ENCODE results near the gene CERS6. TPM values are rescaled to one million over a fixed set of nuclear protein-coding genes. Genes with fewer than 3 reads are reported as not detected.

CERS6 gene
- total RNA-seq, 1 donor from 2014 or later, result 55.3 TPM

- Histone ChIP-seq H3K4me3 (ENCODE audit: low read depth, low read length) (no peak overlapping the region), H3K27me3 (ENCODE audit: control insufficient read depth, insufficient read depth, low read length) (no peaks in the 10 kb centered on the region), H3K36me3 (ENCODE audit: control insufficient read depth, insufficient read depth, low read length) (no peaks in the 10 kb centered on the region)
- no peak for TF ChIP-seq CTCF (IDR thresholded peaks at IDR 0.05; ENCODE audit: insufficient read depth, low read length, severe bottlenecking)
- FAIRE-seq (peak; percentile 13), DNase-seq (ENCODE audit: low read depth) (peak; percentile 95)
These were observed 127.8 kb downstream of the CERS6 start for GRCh38 chr2:168583710-168584521.

- Histone ChIP-seq H3K4me3 (ENCODE audit: low read depth, low read length) (no peak overlapping the region), H3K27me3 (ENCODE audit: control insufficient read depth, insufficient read depth, low read length) (no peaks in the 10 kb centered on the region), H3K36me3 (ENCODE audit: control insufficient read depth, insufficient read depth, low read length) (no peaks in the 10 kb centered on the region)
- FAIRE-seq (no peak), DNase-seq (ENCODE audit: low read depth) (no peak)
- TF ChIP-seq CTCF (IDR thresholded peaks at IDR 0.05; ENCODE audit: insufficient read depth, low read length, severe bottlenecking), result no peak
These were observed 128.8 kb downstream of the CERS6 start for GRCh38 chr2:168584911-168585310.

GRCh38 chr2:168585700-168586099, 129.6 kb downstream of the CERS6 start:
- TF ChIP-seq CTCF (IDR thresholded peaks at IDR 0.05; ENCODE audit: insufficient read depth, low read length, severe bottlenecking), result no peak
- DNase-seq (ENCODE audit: low read depth), result no peak
- H3K36me3 ChIP-seq (ENCODE audit: control insufficient read depth, insufficient read depth, low read length), result no peaks in the 10 kb centered on the region
- no peak for FAIRE-seq
- no peaks in the 10 kb centered on the region for H3K27me3 ChIP-seq (ENCODE audit: control insufficient read depth, insufficient read depth, low read length)
- H3K4me3 ChIP-seq (ENCODE audit: low read depth, low read length), result no peak overlapping the region

GRCh38 chr2:168587307-168587706, 131.2 kb downstream of the CERS6 start:
- Histone ChIP-seq H3K36me3 (ENCODE audit: control insufficient read depth, insufficient read depth, low read length) (no peaks in the 10 kb centered on the region), H3K4me3 (ENCODE audit: low read depth, low read length) (no peak overlapping the region), H3K27me3 (ENCODE audit: control insufficient read depth, insufficient read depth, low read length) (no peaks in the 10 kb centered on the region)
- no peak for DNase-seq (ENCODE audit: low read depth)
- FAIRE-seq, result no peak
- no peak for TF ChIP-seq CTCF (IDR thresholded peaks at IDR 0.05; ENCODE audit: insufficient read depth, low read length, severe bottlenecking)

GRCh38 chr2:168589236-168590211, 133.5 kb downstream of the CERS6 start:
- Histone ChIP-seq H3K27me3 (ENCODE audit: control insufficient read depth, insufficient read depth, low read length) (no peaks in the 10 kb centered on the region), H3K4me3 (ENCODE audit: low read depth, low read length) (no peak overlapping the region), H3K36me3 (ENCODE audit: control insufficient read depth, insufficient read depth, low read length) (no peaks in the 10 kb centered on the region)
- TF ChIP-seq CTCF (IDR thresholded peaks at IDR 0.05; ENCODE audit: insufficient read depth, low read length, severe bottlenecking), result no peak
- FAIRE-seq, result no peak
- no peak for DNase-seq (ENCODE audit: low read depth)

All from bronchial epithelial cell (primary cell).